ENCODE results near the gene AP1M1. TPM values are rescaled to one million over a fixed set of nuclear protein-coding genes. Genes with fewer than 3 reads are reported as not detected.

The AP1M1 gene
- 56.4 and 96.6 TPM in 2 replicates for total RNA-seq

GRCh38 chr19:16197622-16198369, at the start of gene AP1M1:
Gene AP1M1 (plus strand): TSS chr19:16197911. CDS start chr19:16198027, 116 bp downstream.

GRCh38 chr19:16185123-16185767, 12.5 kb upstream of the AP1M1 start, which contains the start of gene FAM32A:
Gene FAM32A (plus strand): TSS chr19:16185410. CDS start chr19:16185443, 33 bp downstream.

Other genes with a start within 250 kb of the AP1M1 start
- gene OR10H4, start 248.9 kb upstream of the AP1M1 start, total RNA-seq = not detected in 2 replicates
- 927 and 961 TPM in 2 replicates for gene TPM4, start 121.4 kb upstream of the AP1M1 start, total RNA-seq
- gene RAB8A, start 86.0 kb upstream of the AP1M1 start, total RNA-seq = 37.8 and 82.6 TPM in 2 replicates
- not detected in 2 replicates for gene HSH2D, start 54.2 kb upstream of the AP1M1 start, total RNA-seq
- gene CIB3, start 24.4 kb upstream of the AP1M1 start, total RNA-seq = not detected in 2 replicates
- gene FAM32A, start 12.5 kb upstream of the AP1M1 start, total RNA-seq = 110 and 113 TPM in 2 replicates
- 1.7 and 5.6 TPM in 2 replicates for gene KLF2, start 126.9 kb downstream of the AP1M1 start, total RNA-seq